Activated naive CD4-positive, alpha-beta T cell treated with Interleukin-2 at 50 U/mL for 16 hours (primary cell): ENCODE results near the gene CRMP1.

Experiments
- DNase-seq: peaks from one replicate; pipeline ENCODE4 v3.0.0-alpha.2; 2020

Gene CRMP1

DNA sequence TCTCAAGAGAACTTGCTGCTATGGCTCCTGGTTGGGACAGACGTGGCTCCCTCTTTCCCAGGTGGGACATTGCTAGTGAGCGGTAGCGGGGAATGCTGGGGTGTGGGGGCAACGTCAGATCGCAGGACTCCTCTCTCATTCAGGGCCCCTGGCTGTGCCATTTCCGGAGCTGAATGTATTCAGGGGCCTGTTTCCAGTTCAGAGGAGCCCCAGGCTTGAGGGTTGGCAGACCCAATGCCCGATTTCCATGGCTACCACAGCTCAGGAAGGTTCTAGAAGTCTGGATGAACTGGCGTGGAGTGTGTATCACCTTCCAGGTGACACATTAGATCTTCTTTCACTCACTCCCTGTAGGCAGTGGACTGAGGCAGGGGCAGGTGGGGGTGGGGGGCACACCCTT is 26.2 kb upstream of the CRMP1 start:
- DNase-seq, result no peak

DNA sequence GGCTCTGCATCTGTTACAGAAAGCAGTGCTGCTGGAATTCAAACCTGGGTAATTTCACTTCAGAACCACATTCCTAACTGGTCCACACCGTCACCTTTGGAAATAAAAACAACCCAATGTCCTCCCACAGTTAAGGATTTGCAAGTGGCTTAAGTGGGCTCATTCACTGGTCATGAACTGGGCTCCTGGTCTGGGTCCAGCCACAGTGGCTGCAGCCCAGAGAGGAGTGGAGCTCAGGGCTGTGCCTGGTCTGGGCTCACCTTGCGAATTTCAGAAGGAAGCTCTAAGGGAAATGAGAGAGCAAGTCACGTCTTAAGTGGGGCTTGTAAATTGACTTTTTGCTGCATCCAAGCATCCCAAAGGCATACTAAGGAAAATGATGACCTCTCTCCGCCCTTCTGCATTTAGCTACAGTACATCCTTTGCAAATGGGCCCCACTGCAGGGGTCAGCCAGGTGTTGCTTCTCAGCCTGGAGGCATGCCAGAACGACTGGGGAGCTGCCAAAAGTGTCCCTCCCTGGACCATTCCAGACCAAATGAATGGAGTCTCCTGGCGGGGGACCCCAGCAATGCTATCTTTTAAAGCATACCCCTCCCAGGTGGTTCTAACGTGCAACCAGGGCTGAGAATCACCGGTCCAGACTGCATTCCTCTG is 25.6 kb upstream of the CRMP1 start:
- DNase-seq, result no peak

DNA sequence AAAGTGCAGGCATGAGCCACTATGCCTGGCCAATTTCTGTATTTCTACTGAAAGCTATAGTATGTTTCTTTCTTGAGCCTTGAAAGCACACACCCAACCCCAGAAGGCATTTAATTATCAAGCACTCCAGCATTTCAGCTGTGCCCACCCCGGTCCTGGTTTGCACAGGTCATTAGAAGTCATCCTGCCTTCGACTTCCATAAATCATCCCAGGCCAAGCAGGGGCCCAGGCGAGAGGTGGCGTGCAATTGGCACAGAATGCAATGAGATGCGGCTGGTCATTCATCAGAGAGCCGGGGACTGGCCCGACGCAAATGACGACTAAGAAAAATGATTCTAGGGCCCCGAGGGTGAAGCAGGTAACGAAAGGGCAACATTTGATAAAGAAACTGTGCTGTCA is 24.8 kb upstream of the CRMP1 start:
- no peak for DNase-seq

DNA sequence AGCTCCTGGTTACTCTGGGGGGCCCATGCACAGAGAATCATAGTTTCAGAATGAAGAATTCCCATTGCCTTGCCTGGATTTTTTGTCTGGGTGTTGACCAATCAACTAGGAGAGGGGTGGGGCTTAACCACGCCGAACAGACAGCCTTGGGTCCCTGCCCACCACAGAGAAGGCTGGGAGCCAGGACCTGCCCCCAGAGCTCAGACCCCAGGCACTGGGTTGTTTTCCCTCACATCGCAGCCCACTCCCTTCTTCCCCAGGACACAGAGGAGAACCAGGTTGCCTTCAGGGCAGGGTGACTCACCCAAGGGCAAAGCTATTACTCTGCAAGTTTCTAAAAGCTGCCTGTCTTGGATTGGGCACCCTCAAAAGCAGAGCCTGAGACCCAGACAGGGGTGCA is 23.3 kb upstream of the CRMP1 start:
- no peak for DNase-seq

DNA sequence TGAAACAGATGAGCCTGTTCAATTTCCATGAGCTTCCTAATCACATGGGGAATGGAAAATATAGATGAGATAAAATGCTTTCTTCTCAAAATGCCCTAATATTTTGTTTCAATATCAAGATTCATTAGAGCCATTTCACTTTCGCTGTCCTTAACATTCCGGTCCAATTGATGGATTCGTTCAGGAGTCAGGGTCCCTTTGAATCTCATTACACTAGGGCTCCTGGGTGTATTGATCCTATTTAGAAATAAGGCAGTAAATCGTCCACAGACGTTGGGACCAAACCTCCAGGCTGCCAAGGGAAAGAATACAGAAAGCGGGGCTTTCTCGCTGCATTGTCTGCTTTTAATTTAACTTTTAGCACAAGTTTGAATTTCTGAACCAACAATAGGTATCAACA is 20.6 kb upstream of the CRMP1 start:
- DNase-seq, result no peak

DNA sequence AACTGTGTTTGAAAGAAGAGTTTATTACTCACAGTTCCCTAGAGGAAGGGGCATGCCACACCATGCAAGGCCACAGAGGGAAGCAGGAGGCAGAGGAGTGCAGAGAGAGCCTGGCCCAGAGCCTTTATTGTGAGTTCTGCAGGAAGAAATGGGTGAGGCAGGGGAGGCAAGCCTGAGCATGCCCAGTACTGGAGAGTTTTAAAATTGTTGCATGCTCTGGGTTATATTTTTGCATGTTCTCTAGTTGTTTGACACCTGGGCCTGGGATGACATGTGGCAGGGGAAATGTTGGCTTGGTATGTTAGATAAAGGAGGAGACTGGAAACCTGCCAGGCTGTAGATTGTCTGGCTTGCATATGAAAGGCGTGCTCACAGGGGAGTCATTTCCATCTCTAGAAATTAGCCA is 19.7 kb upstream of the CRMP1 start:
- no peak for DNase-seq

DNA sequence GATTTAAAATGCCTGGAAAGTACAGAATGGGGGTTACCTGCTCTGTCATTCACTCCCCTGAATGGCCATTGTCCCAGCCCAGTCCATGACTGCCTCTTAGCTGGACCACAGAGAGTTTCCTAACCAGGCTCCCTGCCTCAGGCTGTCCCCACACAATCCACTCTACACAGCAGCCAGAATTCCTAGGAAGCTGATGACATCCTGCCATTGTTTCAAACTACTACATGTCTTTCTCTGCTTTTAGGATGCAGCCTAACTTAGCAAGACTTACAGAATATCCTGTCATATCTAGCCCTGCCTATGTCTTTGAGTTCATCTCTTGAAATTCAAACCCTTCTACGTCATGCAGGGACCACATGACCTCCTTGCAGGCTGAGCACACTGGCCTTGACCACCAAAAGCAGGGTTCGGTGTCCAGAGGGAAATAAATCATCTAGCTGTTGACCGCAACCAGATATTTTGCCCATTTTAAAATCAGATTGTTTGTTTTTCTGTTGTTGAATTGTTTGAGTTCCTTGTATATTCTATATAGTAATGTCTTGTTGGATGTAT is 16.1 kb upstream of the CRMP1 start:
- no peak for DNase-seq

DNA sequence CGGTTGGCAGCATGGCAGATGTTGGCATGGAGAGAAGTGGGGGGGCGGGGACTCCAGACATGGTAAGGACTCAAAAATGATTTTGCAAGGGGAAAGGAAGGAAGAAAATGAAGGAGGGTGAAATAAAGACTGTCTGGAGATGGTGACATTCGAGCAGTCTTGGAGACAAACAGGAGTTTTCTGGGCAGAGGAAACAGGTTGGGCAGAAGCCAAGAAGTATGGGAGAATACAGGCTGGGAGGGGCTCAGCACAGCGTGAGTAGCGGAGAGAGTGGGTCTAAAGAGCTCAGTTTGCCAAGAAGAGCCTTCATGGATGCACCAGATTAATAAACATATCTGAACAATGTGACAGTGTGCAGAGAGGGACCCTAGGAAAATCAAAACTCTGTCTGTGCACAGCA is 13.3 kb upstream of the CRMP1 start:
- no peak for DNase-seq

DNA sequence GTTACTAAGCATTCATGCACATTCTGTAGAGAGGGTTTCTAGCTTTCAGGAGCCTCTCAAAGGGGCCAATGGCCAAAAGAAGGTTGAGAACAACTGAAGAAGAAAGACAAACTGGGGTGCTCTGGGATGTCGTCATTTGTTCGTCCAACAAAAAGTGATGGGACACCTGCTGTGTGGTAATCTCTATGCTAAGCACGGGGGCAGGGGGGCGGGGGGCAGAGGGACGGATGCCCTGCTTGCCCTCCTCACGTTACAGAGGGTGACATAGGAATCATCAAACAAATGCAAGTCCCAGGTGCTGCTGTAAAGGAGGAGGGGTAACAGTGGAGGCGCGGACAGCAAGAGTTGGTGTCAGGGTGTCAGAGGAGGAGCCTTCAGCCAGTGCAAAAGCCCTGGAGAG is 12.8 kb upstream of the CRMP1 start:
- DNase-seq, result no peak

DNA sequence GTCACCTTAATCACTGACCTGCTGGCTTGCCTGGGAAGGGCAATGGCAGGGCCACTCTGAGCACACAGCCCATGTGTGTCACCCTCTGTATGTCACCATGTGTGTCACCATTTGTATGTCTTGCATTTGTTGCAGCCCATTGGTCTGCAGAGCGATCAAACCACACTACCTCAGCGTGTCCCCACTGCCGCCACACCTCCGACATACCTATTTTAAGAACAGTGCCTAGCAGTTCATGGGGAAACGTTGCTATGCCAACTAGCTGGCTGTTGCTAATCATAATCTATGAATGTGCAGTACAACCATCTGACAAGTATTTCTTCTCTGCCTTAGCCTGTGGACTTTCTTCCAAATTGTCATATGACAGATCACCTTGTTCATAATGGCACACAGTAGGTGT is 8.0 kb upstream of the CRMP1 start:
- no peak for DNase-seq

DNA sequence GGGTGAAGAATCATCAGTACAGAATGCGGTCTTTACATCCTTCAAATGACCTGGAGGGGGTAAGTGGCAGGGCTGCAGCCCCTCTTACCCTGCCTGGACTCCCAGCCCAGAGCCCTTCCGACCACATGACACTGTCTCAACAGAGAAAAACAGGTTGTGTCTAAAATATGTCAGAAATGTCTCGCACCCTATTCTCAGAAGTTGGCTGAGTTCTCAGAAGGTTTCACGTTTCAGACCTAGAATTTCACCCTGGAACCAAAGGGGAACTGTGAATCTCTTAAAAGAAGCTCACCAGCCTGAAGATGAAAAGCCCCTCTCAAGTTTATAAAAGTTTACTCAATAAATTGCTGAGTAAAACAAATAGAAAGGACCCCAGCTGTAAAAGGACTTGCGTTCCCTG is 7.0 kb upstream of the CRMP1 start:
- no peak for DNase-seq

DNA sequence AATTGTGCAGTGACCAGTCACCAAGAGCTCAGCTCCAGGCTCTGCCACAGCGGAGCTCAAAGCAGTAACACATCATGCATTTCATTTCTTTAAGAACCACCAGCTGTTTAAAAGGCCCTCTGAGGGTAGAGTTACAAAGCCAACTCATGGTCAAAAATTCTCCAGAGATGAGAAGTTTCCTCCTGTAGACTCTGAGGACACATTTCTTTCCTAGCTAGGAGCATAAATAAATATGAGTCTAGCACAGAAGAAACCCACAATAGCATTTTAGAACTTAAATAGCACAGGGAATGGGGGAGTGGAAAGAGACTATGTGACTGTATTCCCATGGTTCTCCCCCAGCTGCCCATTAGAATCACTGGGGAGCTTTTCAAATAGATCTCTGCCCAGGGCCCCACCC is 6.5 kb upstream of the CRMP1 start:
- DNase-seq, result no peak

DNA sequence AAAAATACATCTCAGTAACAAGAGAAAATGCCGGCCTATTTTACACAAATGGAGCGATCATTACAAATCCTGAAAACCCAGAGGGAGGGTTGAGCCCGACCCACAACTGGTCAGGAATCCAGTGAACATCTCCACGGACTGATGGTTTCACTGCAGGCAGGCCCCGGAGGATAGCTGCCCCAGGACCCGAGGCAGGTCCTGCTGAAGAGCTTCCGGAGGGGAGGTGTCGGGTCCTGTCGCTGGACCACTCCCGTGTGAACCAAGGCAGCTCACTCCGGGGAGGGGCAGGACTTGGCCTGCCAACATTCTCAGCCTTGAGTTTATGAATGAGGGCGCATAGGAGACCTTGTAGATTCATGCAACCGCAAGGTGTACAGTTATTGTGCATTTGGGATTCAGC is 4.8 kb upstream of the CRMP1 start:
- DNase-seq, result no peak

DNA sequence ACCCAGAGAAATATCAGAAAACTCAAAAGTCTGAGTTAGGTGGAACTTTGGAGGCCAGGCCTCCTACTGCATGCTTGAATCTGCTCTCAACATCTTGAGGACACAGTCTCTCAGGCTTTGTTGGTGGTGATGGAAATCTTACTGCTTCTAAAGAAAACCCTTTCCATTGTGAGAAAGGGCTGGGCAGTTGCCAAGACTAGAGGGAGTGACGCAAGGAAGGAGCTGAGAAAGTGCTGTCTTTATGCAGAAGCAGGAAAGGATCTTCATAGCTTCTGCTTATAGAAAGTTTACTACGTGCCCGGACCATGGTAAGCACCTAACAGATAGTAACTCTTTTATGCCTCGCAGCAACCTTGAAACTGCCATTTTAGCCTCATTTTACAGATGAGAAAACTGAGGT is 2.4 kb upstream of the CRMP1 start:
- DNase-seq, result no peak

DNA sequence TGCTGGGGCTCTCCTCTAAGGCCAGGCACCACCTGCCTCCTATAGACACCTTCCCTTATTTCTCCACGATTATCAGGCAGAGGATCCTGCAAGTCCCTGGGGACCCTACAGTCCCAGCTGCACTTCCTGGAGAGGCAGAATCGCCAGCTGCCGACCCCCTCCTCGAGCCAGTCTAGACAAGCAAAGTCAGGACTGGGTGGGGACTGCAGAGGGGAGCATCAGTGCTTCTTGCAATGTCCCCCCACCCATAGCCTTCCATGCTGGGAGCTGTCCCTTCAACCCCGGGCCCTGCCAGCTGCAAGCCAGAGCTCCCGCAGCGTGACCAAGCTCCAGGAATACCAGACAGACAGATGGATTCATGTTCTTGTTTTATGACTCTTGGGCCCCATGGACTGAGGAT is 1.4 kb upstream of the CRMP1 start:
- DNase-seq, result no peak

DNA sequence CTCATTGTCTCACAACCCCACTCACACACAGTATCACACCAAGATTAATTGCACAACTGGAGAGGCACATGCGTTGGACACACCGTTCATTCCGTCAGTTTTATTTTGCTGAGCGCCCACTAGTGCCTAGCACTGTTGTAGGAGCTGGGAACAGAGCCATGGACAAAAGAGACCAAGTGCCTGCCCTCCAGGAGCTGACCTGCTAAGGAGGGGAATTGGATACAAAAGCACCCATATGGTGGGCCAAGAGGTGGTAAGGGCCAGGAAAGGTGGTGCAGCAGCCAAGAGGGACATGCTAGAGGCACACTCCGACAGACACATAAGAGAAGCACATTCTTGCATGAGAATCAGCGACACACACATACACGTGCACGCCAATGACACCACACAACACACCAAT is 705 bp upstream of the CRMP1 start:
- DNase-seq, result no peak

DNA sequence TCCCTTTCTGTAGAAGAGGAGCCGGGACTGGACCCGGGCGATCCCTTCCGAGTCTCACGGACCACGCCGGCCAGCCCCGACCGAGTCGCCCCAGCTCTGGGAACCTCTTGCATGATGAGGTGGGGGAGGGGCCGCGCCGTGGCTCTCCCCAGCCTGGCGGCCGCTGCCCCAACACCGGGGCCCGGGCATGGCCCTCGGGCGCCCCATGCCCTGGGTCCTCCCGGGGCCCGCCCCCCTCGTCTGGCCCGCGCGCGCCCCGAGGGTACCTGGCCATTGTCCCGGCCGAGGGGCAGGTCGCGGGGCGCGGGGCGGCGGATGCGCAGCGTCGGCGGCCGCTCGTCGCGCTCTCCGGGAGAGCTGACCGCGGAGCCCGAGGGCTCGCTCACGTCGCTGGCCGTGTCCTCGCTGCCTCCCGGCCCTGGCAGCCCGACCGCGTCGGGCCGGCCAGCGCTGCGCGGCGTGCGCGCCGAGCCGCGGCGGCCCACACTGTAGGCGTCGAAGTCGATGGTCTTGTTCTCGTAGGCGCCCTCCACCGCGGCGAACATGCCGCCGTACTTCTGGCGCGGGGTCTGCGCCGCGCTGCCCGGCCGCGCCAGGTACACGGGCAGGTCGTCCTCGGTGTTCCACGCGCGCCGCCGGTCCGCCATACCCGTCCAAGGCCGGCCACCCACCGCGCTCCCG is 423 bp downstream of the CRMP1 start:
- no peak for DNase-seq

DNA sequence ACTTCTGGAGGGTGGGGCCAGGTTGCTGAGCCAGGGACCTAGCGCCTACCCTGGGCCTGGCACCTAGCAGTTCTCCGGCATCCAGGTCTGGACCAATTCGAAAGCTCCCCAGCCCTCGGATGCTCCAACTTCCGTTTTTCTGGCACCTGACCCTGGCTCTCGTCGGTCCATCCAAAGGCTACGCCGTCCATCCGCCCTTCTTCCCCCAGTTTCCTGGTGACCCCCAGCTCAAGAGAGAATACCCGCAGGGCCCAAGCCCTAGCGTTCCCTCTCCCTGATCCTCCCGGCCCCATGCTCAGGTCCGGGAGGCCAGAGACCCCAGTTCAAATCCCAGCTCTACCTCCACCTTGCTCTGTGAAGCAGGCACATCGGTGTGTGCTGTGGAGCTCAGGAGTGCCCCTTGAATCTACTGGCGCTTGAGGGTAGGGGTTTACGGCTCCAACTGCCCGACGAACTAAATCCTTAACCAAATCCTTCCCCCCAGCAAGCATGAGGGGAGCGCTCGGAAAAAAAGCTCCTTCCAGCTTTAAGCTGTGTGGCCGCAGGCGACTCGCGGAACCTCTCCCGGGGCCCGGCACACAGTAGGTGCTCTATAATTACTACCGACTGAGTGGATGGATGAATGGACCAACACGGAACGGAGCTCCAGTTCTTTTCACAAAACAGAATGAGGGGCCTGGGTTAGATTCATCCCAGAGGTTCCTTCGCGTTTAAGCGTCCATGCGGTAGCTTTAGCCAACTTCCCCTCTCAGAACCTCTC is 1.1 kb downstream of the CRMP1 start:
- no peak for DNase-seq

DNA sequence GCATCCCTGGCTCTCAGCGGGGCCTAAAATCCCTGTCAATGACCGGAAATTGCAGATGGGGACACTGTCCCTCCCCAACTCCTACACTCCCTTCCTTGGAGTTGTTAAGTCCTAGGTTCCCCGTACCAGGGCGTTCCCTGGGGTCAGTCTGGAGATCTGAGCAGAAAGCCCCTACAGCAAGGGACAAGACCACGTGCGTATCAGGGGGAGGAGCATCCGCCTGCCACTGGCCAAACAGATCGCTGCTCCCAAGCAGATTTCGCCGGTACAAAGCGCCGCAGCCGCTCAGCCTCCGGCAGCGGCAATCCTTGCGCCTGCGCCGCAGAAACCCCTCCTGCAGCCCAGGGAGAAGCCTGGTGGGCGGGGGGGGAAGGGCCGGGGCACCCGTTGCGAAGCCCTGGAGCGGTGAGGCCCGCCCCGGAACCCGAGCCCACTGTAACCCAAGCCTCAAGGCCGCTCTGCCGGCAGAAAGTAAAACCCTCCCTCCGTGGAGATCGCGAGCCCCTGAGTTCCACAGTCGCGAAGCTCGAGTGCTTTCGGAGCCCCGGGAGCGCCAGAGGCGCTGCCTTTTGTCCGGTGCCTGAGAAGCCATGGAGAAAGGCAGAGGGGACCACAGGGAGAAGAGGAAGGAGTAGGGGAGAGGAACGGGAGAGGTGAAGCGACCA is 2.7 kb downstream of the CRMP1 start:
- DNase-seq, result no peak

DNA sequence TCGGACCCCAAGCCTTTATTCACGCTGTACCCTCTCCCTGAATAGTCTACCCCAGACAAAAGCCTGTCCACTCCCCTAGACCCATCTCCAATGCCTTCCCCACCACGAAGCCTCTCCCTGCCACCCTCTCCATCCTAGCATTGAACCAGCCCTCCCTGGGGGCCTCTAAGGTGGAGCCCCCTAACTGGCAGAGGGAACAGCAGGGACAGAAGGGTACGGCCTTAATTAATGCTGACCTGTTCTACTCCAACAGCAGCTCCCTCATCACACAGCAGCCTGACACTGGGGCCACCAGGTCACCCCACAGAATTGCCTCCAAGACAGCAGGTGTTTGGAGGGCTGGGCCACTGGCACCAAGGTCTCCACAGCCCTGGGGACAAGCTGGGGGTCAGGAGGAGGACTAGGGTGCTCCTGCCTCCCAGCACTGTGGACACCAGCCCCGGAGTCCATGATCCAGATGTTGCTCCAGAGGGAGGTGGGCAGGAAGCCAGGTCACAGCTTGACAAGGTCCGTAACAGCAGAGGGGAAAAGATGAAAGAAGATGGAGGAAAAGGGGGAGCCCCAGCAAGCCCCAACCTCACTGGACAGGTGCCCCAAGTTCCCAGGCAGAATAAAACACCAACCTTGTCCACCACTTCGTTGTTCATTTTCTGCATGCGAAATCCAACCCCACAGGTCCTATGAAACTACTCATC is 3.7 kb downstream of the CRMP1 start:
- no peak for DNase-seq

DNA sequence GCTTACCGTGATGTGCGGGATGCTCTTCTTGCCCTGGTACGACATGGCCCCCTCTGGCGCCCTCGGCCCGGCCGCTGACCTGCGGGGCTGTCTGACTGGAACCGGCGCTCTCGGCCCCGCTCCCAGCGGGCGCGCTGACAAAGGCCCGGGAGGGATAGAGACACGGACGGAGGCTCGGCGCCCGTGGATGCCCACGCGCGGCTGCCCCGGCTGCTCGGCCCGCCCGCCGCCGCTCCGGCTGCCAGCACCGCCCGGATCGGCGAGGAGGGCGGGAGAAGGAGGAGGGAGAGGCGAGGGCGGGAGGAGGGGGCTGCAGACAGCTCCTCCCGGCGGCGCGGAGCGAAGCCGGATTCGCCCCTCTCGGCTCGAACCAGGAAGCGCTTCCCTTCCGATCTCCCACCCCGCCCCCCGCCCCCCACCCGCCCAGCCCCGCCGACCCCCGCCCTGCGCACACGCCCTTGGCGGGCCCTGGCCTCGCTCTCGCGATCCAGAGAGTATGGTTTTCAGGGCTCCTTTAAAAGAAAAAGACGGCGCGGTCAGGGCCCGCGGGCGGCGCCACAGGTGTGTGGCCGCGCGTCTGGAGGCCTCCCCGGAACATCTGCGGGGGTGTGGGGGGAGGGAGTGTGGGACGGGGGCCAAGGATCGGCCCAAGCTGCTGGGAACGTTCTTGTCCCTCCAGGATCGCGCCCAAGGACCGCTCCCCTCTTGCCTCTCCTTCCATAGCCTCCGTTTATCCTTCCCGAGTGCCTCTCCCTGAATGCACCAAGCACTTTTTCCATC is 4.5 kb downstream of the CRMP1 start:
- no peak for DNase-seq
